IMR-90 (cell line): ENCODE measurements around the gene HRH2. TPM values are rescaled to one million over a fixed set of nuclear protein-coding genes. Genes with fewer than 3 reads are reported as not detected.

Experiments used
- ATAC-seq: fragments of 200-7000 bp; cut with Tn5 transposase; 2 replicates; pipeline ENCODE4 v1.9.1; 2020; ENCODE audit warnings: low read depth, mild to moderate bottlenecking, moderate library complexity
- BruUV-seq: library from RNA; stranded (reverse); fragments of 400-500 nt; replicated peaks from 2 replicates; lab custom pipeline; 2021; lab: Mats Ljungman, UMichigan
- CTCF ChIA-PET: fragments of 300-600 bp; formaldehyde crosslinking; extraction: SDS; loops from one replicate; lab custom pipeline; 2021; ENCODE audit warnings: antibody characterized with exemption; lab: Yijun Ruan, JAX
- POLR2A ChIA-PET: fragments of 300-600 bp; sonication (Branson Sonifier 250); formaldehyde crosslinking; loops from one replicate; lab custom pipeline; 2022; ENCODE audit warnings: antibody characterized with exemption; ENCODE audit not compliant: unreplicated experiment; lab: Charles Lee
- DNase-seq: peaks from one replicate; pipeline ENCODE4 v3.0.0; 2013
- H2AFZ ChIP-seq: replicated peaks from 2 replicates; pipeline ENCODE3; 2013; ENCODE audit warnings: low read length, mild to moderate bottlenecking; ENCODE audit not compliant: poor library complexity
- H2AK5ac ChIP-seq: 2 replicates; pipeline ENCODE4 v1.6.1; 2013; ENCODE audit warnings: low read depth, low read length, inconsistent platforms
- H2AK9ac ChIP-seq: replicated peaks from 2 replicates; pipeline ENCODE3; 2013; ENCODE audit warnings: mild to moderate bottlenecking, low read depth, low read length, moderate library complexity; ENCODE audit not compliant: poor library complexity
- H2BK120ac ChIP-seq: 2 replicates; pipeline ENCODE4 v1.6.1; 2013; ENCODE audit warnings: low read depth, low read length, inconsistent platforms
- H2BK15ac ChIP-seq: 3 replicates; pipeline ENCODE4 v1.6.1; 2013; ENCODE audit warnings: low read depth, low read length, inconsistent platforms
- H2BK20ac ChIP-seq: 2 replicates; pipeline ENCODE4 v1.6.1; 2013; ENCODE audit warnings: low read depth, mild to moderate bottlenecking, inconsistent platforms, low read length, moderate library complexity
- H2BK5ac ChIP-seq: 2 replicates; pipeline ENCODE4 v1.6.1; 2013; ENCODE audit warnings: mild to moderate bottlenecking, low read depth, low read length, inconsistent platforms; ENCODE audit not compliant: poor library complexity, severe bottlenecking
- H3K14ac ChIP-seq: replicated peaks from 2 replicates; pipeline ENCODE4 v1.6.1; 2013; ENCODE audit warnings: low read depth, low read length, inconsistent platforms
- H3K18ac ChIP-seq: 2 replicates; pipeline ENCODE4 v1.6.1; 2013; ENCODE audit warnings: low read depth, low read length, control low read depth
- H3K23ac ChIP-seq: 2 replicates; pipeline ENCODE4 v1.6.1; 2013; ENCODE audit warnings: low read depth, low read length, inconsistent platforms
- H3K27ac ChIP-seq: 2 replicates; pipeline ENCODE4 v1.5.1; 2013; ENCODE audit warnings: mild to moderate bottlenecking, control low read depth, low read length; ENCODE audit not compliant: insufficient read depth
- H3K27me3 ChIP-seq: 2 replicates; pipeline ENCODE4 v1.6.1; 2013; ENCODE audit warnings: low read length; ENCODE audit not compliant: control insufficient read depth, insufficient read depth
- H3K36me3 ChIP-seq: 2 replicates; pipeline ENCODE4 v1.6.1; 2013; ENCODE audit warnings: low read length, mixed read lengths; ENCODE audit not compliant: control insufficient read depth, insufficient read depth
- H3K4ac ChIP-seq: 2 replicates; pipeline ENCODE4 v1.6.1; 2013; ENCODE audit warnings: low read depth, low read length, inconsistent platforms
- H3K4me1 ChIP-seq: 2 replicates; pipeline ENCODE4 v1.6.1; 2013; ENCODE audit warnings: low read length, mixed read lengths; ENCODE audit not compliant: control insufficient read depth, insufficient read depth
- H3K4me2 ChIP-seq: 2 replicates; pipeline ENCODE4 v1.6.1; 2013; ENCODE audit warnings: low read depth, mild to moderate bottlenecking, control low read depth, low read length, moderate library complexity
- H3K4me3 ChIP-seq: 2 replicates; pipeline ENCODE4 v1.5.1; 2013; ENCODE audit warnings: low read depth, mild to moderate bottlenecking, control low read depth, low read length, moderate library complexity; ENCODE audit not compliant: insufficient read depth
- H3K56ac ChIP-seq: 2 replicates; pipeline ENCODE4 v1.6.1; 2013; ENCODE audit warnings: low read length, inconsistent platforms; ENCODE audit not compliant: insufficient read depth; ENCODE audit errors: extremely low read depth
- H3K79me1 ChIP-seq, 2 experiments: 2 replicates each; pipeline ENCODE4 v1.6.1; 2013; ENCODE audit warnings: low read length in 2 of 2, inconsistent platforms in 1 of 2, low read depth in 1 of 2
- H3K9ac ChIP-seq: 2 replicates; pipeline ENCODE4 v1.6.1; 2013; ENCODE audit warnings: low read depth, low read length, control low read depth
- H3K9me1 ChIP-seq: 2 replicates; pipeline ENCODE4 v1.6.1; 2013; ENCODE audit warnings: low read length, inconsistent platforms; ENCODE audit not compliant: insufficient read depth
- H3K9me3 ChIP-seq: 2 replicates; pipeline ENCODE4 v1.6.1; 2013; ENCODE audit warnings: low read length; ENCODE audit not compliant: control insufficient read depth, insufficient read depth
- H4K20me1 ChIP-seq: 2 replicates; pipeline ENCODE4 v1.6.1; 2013; ENCODE audit warnings: low read length, inconsistent platforms; ENCODE audit not compliant: insufficient read depth
- H4K5ac ChIP-seq: 2 replicates; pipeline ENCODE4 v1.6.1; 2013; ENCODE audit warnings: mild to moderate bottlenecking, low read depth, low read length, control low read depth
- H4K8ac ChIP-seq, 2 experiments: 2 replicates each; pipeline ENCODE4 v1.6.1; 2013; ENCODE audit warnings: low read depth in 2 of 2, low read length in 2 of 2, control low read depth in 1 of 2, inconsistent platforms in 1 of 2
- H4K91ac ChIP-seq: 2 replicates; pipeline ENCODE4 v1.6.1; 2013; ENCODE audit warnings: low read depth, low read length, inconsistent platforms; ENCODE audit not compliant: insufficient read depth
- BHLHE40 ChIP-seq: fragments of 150-350 bp; IDR thresholded peaks from 2 replicates; pipeline ENCODE4 v1.6.1; 2016; ENCODE audit warnings: mild to moderate bottlenecking, low read depth, low read length
- CEBPB ChIP-seq: IDR thresholded peaks from 2 replicates; pipeline ENCODE4 v1.6.1; 2012; ENCODE audit warnings: low read depth, low read length, improper control_type of control experiment
- CHD1 ChIP-seq: IDR thresholded peaks from 2 replicates; pipeline ENCODE4 v1.6.1; 2012; ENCODE audit warnings: low read depth, low read length, improper control_type of control experiment
- CTCF ChIP-seq: conservative IDR thresholded peaks from 2 replicates; pipeline ENCODE4 v1.5.1; 2012; ENCODE audit warnings: mild to moderate bottlenecking, low read depth, low read length, improper control_type of control experiment
- ELK1 ChIP-seq: fragments of 150-350 bp; IDR thresholded peaks from 2 replicates; pipeline ENCODE4 v1.6.1; 2016; ENCODE audit warnings: low read depth, mild to moderate bottlenecking, low read length, moderate library complexity, borderline replicate concordance
- FOS ChIP-seq: fragments of 150-350 bp; IDR thresholded peaks from 2 replicates; pipeline ENCODE4 v1.6.1; 2016; ENCODE audit warnings: low read depth, low read length
- MAFK ChIP-seq: IDR thresholded peaks from 2 replicates; pipeline ENCODE4 v1.6.1; 2012; ENCODE audit warnings: low read depth, low read length, improper control_type of control experiment
- MAZ ChIP-seq: IDR thresholded peaks from 2 replicates; pipeline ENCODE4 v1.6.1; 2012; ENCODE audit warnings: low read depth, mild to moderate bottlenecking, low read length, improper control_type of control experiment, moderate library complexity, borderline replicate concordance
- MXI1 ChIP-seq: IDR thresholded peaks from 2 replicates; pipeline ENCODE4 v1.6.1; 2012; ENCODE audit warnings: low read depth, mild to moderate bottlenecking, low read length, moderate library complexity, borderline replicate concordance
- NFE2L2 ChIP-seq: fragments of 150-350 bp; IDR thresholded peaks from 2 replicates; pipeline ENCODE4 v1.6.1; 2016; ENCODE audit warnings: low read depth, mild to moderate bottlenecking, low read length
- POLR2A ChIP-seq: IDR thresholded peaks from 2 replicates; pipeline ENCODE4 v1.6.1; 2012; ENCODE audit warnings: mild to moderate bottlenecking, low read depth, low read length
- RAD21 ChIP-seq: IDR thresholded peaks from 2 replicates; pipeline ENCODE4 v1.6.1; 2012; ENCODE audit warnings: low read length, improper control_type of control experiment
- RCOR1 ChIP-seq: IDR thresholded peaks from 2 replicates; pipeline ENCODE4 v1.6.1; 2012; ENCODE audit warnings: mild to moderate bottlenecking, low read length, improper control_type of control experiment; ENCODE audit not compliant: insufficient replicate concordance
- RFX5 ChIP-seq: IDR thresholded peaks from 2 replicates; pipeline ENCODE4 v1.8.0; 2012; ENCODE audit warnings: low read depth, mild to moderate bottlenecking, low read length, moderate library complexity
- SMC3 ChIP-seq: fragments of 150-350 bp; IDR thresholded peaks from 2 replicates; pipeline ENCODE4 v1.6.1; 2016; ENCODE audit warnings: low read depth, mild to moderate bottlenecking, antibody characterized with exemption, low read length, moderate library complexity
- USF2 ChIP-seq: fragments of 150-350 bp; IDR thresholded peaks from 2 replicates; pipeline ENCODE4 v1.6.1; 2017; ENCODE audit warnings: mild to moderate bottlenecking, antibody characterized with exemption, low read length, low read depth
- WGBS, 2 experiments: methylation state at CpG; one replicate each; pipeline versions ENCODE4 v1.1.5 to v1.1.7; 2013; ENCODE audit warnings: missing lambda C conversion rate in 2 of 2; ENCODE audit not compliant: insufficient read length in 1 of 2; ENCODE audit errors: extremely low coverage in 2 of 2; 5-methylcytosine and 5-hydroxymethylcytosine counted together
- dilution Hi-C: fragments of 300-500 bp; cut with HindIII; formaldehyde crosslinking; loops from one replicate; pipeline ENCODE4 v1.14.3; 2018; ENCODE audit warnings: low sequenced_read_pairs; ENCODE audit not compliant: unreplicated experiment
- in situ Hi-C: fragments of 300-500 bp; cut with MboI; formaldehyde crosslinking; loops from 3 replicates; pipeline ENCODE4 v1.14.3; 2019; ENCODE audit warnings: low sequenced_read_pairs, inconsistent platforms, mixed read lengths
- intact Hi-C: fragments of 100-400 bp; cut with micrococcal nuclease; formaldehyde crosslinking; loops from 2 replicates; pipeline ENCODE4 v1.10.0; 2022
- polyA plus RNA-seq, 3 experiments: library from polyadenylated mRNA; depleted of rRNA; stranded (reverse); fragments of >200 nt; gene quantifications; 2 replicates each; pipeline ENCODE4 v1.2.3, GENCODE V29; 2012; ENCODE audit warnings: low replicate concordance in 1 of 3
- total RNA-seq: library from RNA; depleted of rRNA; stranded (reverse); fragments of >200 nt; gene quantifications from 2 replicates; pipeline ENCODE4 v1.2.3, GENCODE V29; 2012

Gene HRH2
- total and polyA plus RNA-seq, 2 of the 4 experiments (the other 2 are of a cell fraction): not detected

- peak overlapping the region; percentile 19 for H2BK5ac ChIP-seq
- H3K23ac ChIP-seq: no peak overlapping the region
- H3K18ac ChIP-seq: no peak overlapping the region
- no peak overlapping the region for H2AFZ ChIP-seq
- H3K56ac ChIP-seq: no peak overlapping the region
- H3K4me2 ChIP-seq: no peak overlapping the region
- no peak for TF ChIP-seq BHLHE40
- TF ChIP-seq CEBPB: no peak
- no peak for TF ChIP-seq NFE2L2
- no peak for TF ChIP-seq RCOR1
- no peak for TF ChIP-seq USF2
- no peak for TF ChIP-seq POLR2A
- TF ChIP-seq MXI1: no peak
- no peak for TF ChIP-seq CTCF
- TF ChIP-seq SMC3: no peak
- TF ChIP-seq MAFK: no peak
- no peak for TF ChIP-seq CHD1
- TF ChIP-seq RAD21: no peak
- TF ChIP-seq RFX5: no peak
- TF ChIP-seq FOS: no peak
- TF ChIP-seq MAZ: no peak
- TF ChIP-seq ELK1: no peak
- no peak overlapping the region for H3K27ac ChIP-seq
- DNase-seq (no peak), ATAC-seq (no peak)
- H4K5ac ChIP-seq: no peak overlapping the region
- peaks cover 20% of the 10 kb centered on the region for H3K9me3 ChIP-seq
- no peak overlapping the region for H3K4ac ChIP-seq
- WGBS, 2 experiments: 7% methylated on average over 1 of the region's 1 CpG; no CpG with 5 or more reads in 1 of the 2 experiments
- H4K20me1 ChIP-seq: no peaks in the 10 kb centered on the region
- no peak overlapping the region for H2BK20ac ChIP-seq
- H3K79me1 ChIP-seq: no peaks in the 10 kb centered on the region
- no peak overlapping the region for H4K91ac ChIP-seq
- CTCF ChIA-PET: no interaction called here
- H3K9me1 ChIP-seq: no peaks in the 10 kb centered on the region
- no peak overlapping the region for H3K14ac ChIP-seq
- H3K4me1 ChIP-seq: no peaks in the 10 kb centered on the region
- POLR2A ChIA-PET: no interaction called here
- H2AK9ac ChIP-seq: no peak overlapping the region
- in situ Hi-C loops: no loop called here
- intact Hi-C loops: no loop called here
- no peak overlapping the region for H2BK15ac ChIP-seq
- H3K36me3 ChIP-seq: no peaks in the 10 kb centered on the region
- no peak overlapping the region for H3K9ac ChIP-seq
- H2BK120ac ChIP-seq: no peak overlapping the region
- no peak overlapping the region for H4K8ac ChIP-seq
- no peak overlapping the region for H3K4me3 ChIP-seq
- H2AK5ac ChIP-seq: no peak overlapping the region
- H3K27me3 ChIP-seq: no peaks in the 10 kb centered on the region
- no TSS peak for BruUV-seq
- dilution Hi-C loops: no loop called here
Observed at GRCh38 chr5:175620527-175620926, 37.3 kb upstream of the HRH2 start.
